Esophagus muscularis mucosa (tissue), 4 donors: ENCODE measurements around the gene PTCD1.

Source experiments
- EP300 ChIP-seq: sonication (generic); formaldehyde crosslinking; IDR thresholded peaks from one replicate; pipeline ENCODE4 v1.6.1; 2017; ENCODE audit warnings: antibody characterized with exemption
- POLR2A ChIP-seq: fragments of 450-650 bp; IDR thresholded peaks from one replicate; pipeline ENCODE4 v1.6.1; 2017; ENCODE audit warnings: antibody characterized with exemption, moderate library complexity, mild to moderate bottlenecking, low read depth
- POLR2AphosphoS5 ChIP-seq, 2 donors: sonication (generic); formaldehyde crosslinking; IDR thresholded peaks; one replicate each; pipeline ENCODE4 v1.6.1; 2017; ENCODE audit warnings: antibody characterized with exemption in 2 of 2
- TF ChIP-seq, protein P1 (sequence below), 3 experiments: fragments of 200-600 bp in 2 of 3; fragments of 450-650 bp in 1 of 3; sonication (generic) in 2 of 3; IDR thresholded peaks; one replicate each; pipeline ENCODE4 v1.5.1; 2017 to 2019; ENCODE audit warnings: antibody characterized with exemption in 3 of 3, mild to moderate bottlenecking in 2 of 3, moderate library complexity in 1 of 3

DNA sequence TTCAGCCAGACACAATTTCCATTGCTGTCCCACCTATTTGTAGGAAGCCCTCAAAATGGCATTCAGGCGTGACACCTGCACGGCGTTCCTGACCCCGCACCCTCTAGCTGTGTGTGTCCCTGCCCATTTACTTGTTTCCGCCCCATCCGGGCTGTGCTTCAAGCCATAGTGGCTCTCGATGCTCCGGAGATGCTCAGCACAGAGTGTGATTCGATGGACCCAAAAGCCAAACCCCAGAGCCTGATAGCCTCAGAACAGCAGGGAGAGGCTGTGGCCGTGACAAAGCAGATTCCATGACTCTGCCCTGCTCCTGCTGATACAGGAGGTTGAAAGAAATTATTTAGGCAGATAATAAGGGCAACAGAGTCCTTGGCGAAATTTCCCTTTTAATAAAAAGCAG is 16.4 kb downstream of the PTCD1 start:
- TF ChIP-seq, protein P1, sequence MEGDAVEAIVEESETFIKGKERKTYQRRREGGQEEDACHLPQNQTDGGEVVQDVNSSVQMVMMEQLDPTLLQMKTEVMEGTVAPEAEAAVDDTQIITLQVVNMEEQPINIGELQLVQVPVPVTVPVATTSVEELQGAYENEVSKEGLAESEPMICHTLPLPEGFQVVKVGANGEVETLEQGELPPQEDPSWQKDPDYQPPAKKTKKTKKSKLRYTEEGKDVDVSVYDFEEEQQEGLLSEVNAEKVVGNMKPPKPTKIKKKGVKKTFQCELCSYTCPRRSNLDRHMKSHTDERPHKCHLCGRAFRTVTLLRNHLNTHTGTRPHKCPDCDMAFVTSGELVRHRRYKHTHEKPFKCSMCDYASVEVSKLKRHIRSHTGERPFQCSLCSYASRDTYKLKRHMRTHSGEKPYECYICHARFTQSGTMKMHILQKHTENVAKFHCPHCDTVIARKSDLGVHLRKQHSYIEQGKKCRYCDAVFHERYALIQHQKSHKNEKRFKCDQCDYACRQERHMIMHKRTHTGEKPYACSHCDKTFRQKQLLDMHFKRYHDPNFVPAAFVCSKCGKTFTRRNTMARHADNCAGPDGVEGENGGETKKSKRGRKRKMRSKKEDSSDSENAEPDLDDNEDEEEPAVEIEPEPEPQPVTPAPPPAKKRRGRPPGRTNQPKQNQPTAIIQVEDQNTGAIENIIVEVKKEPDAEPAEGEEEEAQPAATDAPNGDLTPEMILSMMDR (IDR thresholded peaks at IDR 0.05): no peak
- TF ChIP-seq POLR2A (no peak), POLR2AphosphoS5 (IDR thresholded peaks at IDR 0.05) (no peak), EP300 (no peak)
